Breast epithelium (tissue), 4 donors: ENCODE results near the gene CYP26C1. TPM values are rescaled to one million over a fixed set of nuclear protein-coding genes. Genes with fewer than 3 reads are reported as not detected.

Experiments used
- DNase-seq, 2 donors: peaks; one replicate each; pipeline ENCODE4 v3.0.0-alpha.2; 2019; ENCODE audit warnings: low spot score in 2 of 2
- H3K27ac ChIP-seq, 2 donors: fragments of 200-600 bp; sonication (generic) in 1 of 2; one replicate each; pipeline ENCODE4 v1.5.1; 2016 to 2019; ENCODE audit warnings: mild to moderate bottlenecking in 1 of 2
- H3K27me3 ChIP-seq, 2 donors: fragments of 200-600 bp; sonication (generic) in 1 of 2; one replicate each; pipeline versions ENCODE4 v1.5.1 to v1.6.0; 2017 to 2019; ENCODE audit warnings: control low read depth in 1 of 2, mild to moderate bottlenecking in 1 of 2
- H3K36me3 ChIP-seq: fragments of 200-600 bp; one replicate; pipeline ENCODE4 v1.5.1; 2019
- H3K4me1 ChIP-seq, 2 donors: fragments of 200-600 bp; sonication (generic); one replicate each; pipeline ENCODE4 v1.5.1; 2016 to 2019; ENCODE audit warnings: control low read depth in 1 of 2
- H3K4me3 ChIP-seq, 3 donors: fragments of 200-600 bp; sonication (generic); 1 replicate in 2 of 3; 2 replicates in 1 of 3; pipeline ENCODE4 v1.5.1; 2016 to 2019; ENCODE audit warnings: mild to moderate bottlenecking in 3 of 3, moderate library complexity in 2 of 3
- H3K9me3 ChIP-seq, 2 donors: fragments of 200-600 bp; sonication (generic) in 1 of 2; one replicate each; pipeline ENCODE4 v1.5.1; 2016 to 2019; ENCODE audit warnings: control low read depth in 1 of 2
- CTCF ChIP-seq, 3 donors: fragments of 450-650 bp; IDR thresholded peaks; one replicate each; pipeline ENCODE4 v1.5.1; 2016 to 2017; ENCODE audit warnings: antibody characterized with exemption in 3 of 3, mild to moderate bottlenecking in 3 of 3, moderate library complexity in 3 of 3
- POLR2A ChIP-seq: fragments of 450-650 bp; IDR thresholded peaks from one replicate; pipeline ENCODE4 v1.6.1; 2016; ENCODE audit warnings: antibody characterized with exemption, mild to moderate bottlenecking, moderate library complexity
- POLR2AphosphoS5 ChIP-seq, 3 donors: sonication (generic); formaldehyde crosslinking; IDR thresholded peaks; one replicate each; pipeline ENCODE4 v1.6.1; 2017; ENCODE audit warnings: antibody characterized with exemption in 3 of 3
- intact Hi-C: fragments of 100-400 bp; cut with DNase I; formaldehyde crosslinking; loops from one replicate; pipeline ENCODE4 v1.15.1; 2023; ENCODE audit warnings: low total_unique reads
- total RNA-seq, 3 donors: library from RNA; depleted of rRNA; stranded (reverse); fragments of >200 nt; gene quantifications; one replicate each; pipeline ENCODE4 v1.1.0, GENCODE V29; 2016

Gene CYP26C1
- total RNA-seq, 3 donors from 2014 or later, result 0.15 to 0.16 TPM; not detected in 1

GRCh38 chr10:93080350-93081046, 19.9 kb downstream of the CYP26C1 start:
- peak in 1 of 2 donors; percentile 40 for DNase-seq

GRCh38 chr10:93081318-93081717, 20.7 kb downstream of the CYP26C1 start:
- no peaks in the 10 kb centered on the region for H3K9me3 ChIP-seq
- no peak overlapping the region for H3K27ac ChIP-seq
- no peak for DNase-seq
- TF ChIP-seq CTCF (IDR thresholded peaks at IDR 0.05) (no peak), POLR2AphosphoS5 (IDR thresholded peaks at IDR 0.05) (no peak), POLR2A (no peak)
- no peaks in the 10 kb centered on the region for H3K36me3 ChIP-seq
- H3K4me1 ChIP-seq, result no peaks in the 10 kb centered on the region
- H3K4me3 ChIP-seq, result no peak overlapping the region
- peaks cover 0 to 8% of the 10 kb centered on the region in 2 donors for H3K27me3 ChIP-seq
- intact Hi-C loops, result no loop called here

More at GRCh38 chr10:93080350-93081046, 19.9 kb downstream of the CYP26C1 start:
- no peaks in the 10 kb centered on the region for H3K36me3 ChIP-seq
- H3K9me3 ChIP-seq, result no peaks in the 10 kb centered on the region
- peaks cover 0 to 11% of the 10 kb centered on the region in 2 donors for H3K27me3 ChIP-seq
- TF ChIP-seq CTCF (IDR thresholded peaks at IDR 0.05), result peak; percentile 68 to 82 (median 80)
- TF ChIP-seq POLR2A, result no peak
- H3K27ac ChIP-seq, result no peak overlapping the region
- H3K4me1 ChIP-seq, result no peaks in the 10 kb centered on the region
- intact Hi-C loops, result no loop called here
- H3K4me3 ChIP-seq, result no peak overlapping the region

- Histone ChIP-seq H3K9me3 (no peaks in the 10 kb centered on the region), H3K4me3 (no peak overlapping the region), H3K27ac (no peak overlapping the region), H3K36me3 (no peaks in the 10 kb centered on the region), H3K4me1 (no peaks in the 10 kb centered on the region), H3K27me3 (peaks cover 0 to 8% of the 10 kb centered on the region in 2 donors)
- DNase-seq, result no peak
- intact Hi-C loops, result no loop called here
- TF ChIP-seq POLR2AphosphoS5 (IDR thresholded peaks at IDR 0.05), result no peak
- TF ChIP-seq POLR2A, result no peak
- TF ChIP-seq CTCF (IDR thresholded peaks at IDR 0.05), result no peak
Measured at GRCh38 chr10:93081834-93082233, 21.2 kb downstream of the CYP26C1 start.

GRCh38 chr10:93083743-93084539, 23.3 kb downstream of the CYP26C1 start:
- H3K4me3 ChIP-seq, result no peak overlapping the region
- DNase-seq, result no peak
- peaks cover 0 to 8% of the 10 kb centered on the region in 2 donors for H3K27me3 ChIP-seq
- intact Hi-C loops, result no loop called here
- no peaks in the 10 kb centered on the region for H3K4me1 ChIP-seq
- no peaks in the 10 kb centered on the region for H3K9me3 ChIP-seq
- TF ChIP-seq POLR2A (no peak), POLR2AphosphoS5 (IDR thresholded peaks at IDR 0.05) (no peak), CTCF (IDR thresholded peaks at IDR 0.05) (no peak)
- no peak overlapping the region for H3K27ac ChIP-seq
- H3K36me3 ChIP-seq, result no peaks in the 10 kb centered on the region

GRCh38 chr10:93085272-93085859, 24.8 kb downstream of the CYP26C1 start:
- DNase-seq, result no peak
- Histone ChIP-seq H3K9me3 (no peaks in the 10 kb centered on the region), H3K4me1 (no peaks in the 10 kb centered on the region), H3K36me3 (no peaks in the 10 kb centered on the region), H3K27me3 (peaks cover 0 to 4% of the 10 kb centered on the region in 2 donors), H3K4me3 (no peak overlapping the region), H3K27ac (no peak overlapping the region)
- TF ChIP-seq POLR2A, result no peak
- no peak for TF ChIP-seq CTCF (IDR thresholded peaks at IDR 0.05)
- intact Hi-C loops, result no loop called here
